Activated CD4-positive, alpha-beta T cell treated with anti-CD3 and anti-CD28 coated beads, Interleukin-2, amount 50 U/mL, for 1 hour (primary cell): ENCODE results near the gene KRTAP10-6.
"Not testable (repeated sequence)": the region's sequence is repeated elsewhere in the genome, so short reads cannot be mapped to it uniquely, and the experiment has no call there.

Experiments
- DNase-seq: peaks from one replicate; pipeline ENCODE4 v3.0.0-alpha.2; 2020

KRTAP10-6 gene

DNA sequence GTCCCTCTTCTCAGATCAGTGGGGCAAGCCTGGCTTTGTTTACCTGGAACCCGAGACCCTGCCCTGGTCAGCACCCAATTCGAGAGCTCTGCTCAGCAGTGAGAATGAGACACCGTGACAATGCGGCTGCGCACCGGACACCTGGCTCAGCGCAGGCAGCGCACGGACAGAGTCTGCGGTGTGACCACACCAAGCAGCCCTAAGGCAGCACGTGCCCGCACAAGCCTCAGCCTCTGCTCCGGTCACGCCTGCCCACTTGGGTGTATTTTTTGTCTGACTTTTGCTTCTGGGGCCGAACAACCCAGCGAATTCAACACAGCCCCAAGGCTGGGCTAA is 24.3 kb upstream of the KRTAP10-6 start:
- no peak for DNase-seq

DNA sequence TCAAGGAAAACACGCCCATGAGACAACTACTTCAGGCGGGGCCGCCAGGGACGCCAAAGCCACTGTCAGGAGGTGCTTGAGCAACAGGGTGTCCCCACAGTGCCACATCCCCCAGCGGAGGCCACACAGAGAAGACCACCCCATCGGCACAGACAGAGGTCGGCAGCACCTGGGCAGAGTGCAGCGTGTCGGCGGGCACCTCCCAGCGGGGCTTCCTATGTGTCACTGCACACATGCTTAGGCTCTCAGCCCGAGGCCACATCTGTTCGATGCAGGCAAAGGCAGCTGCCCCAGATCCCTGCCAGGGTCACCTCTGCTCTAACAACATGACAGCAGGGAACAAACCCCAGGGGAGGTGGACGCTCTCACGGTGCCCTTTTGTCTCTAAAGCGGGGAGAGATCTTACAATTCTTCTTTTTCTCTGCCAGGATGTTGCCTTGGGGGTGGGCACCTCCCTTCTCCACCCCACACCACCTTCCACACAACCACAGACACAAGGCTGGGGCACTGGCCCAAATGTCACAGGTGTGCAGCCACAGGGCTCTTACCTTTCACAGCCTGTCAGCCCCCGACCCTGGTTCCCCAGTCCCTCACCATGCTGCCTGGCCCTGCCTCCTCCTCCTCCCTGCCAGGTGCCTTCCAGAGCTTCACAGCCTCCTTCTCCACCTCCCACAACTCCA is 23.7 kb upstream of the KRTAP10-6 start:
- DNase-seq: no peak

GRCh38 chr21:44615466-44615865 is 23.2 kb upstream of the KRTAP10-6 start:
- no peak for DNase-seq

GRCh38 chr21:44614961-44615391 is 22.7 kb upstream of the KRTAP10-6 start:
- DNase-seq: no peak

DNA sequence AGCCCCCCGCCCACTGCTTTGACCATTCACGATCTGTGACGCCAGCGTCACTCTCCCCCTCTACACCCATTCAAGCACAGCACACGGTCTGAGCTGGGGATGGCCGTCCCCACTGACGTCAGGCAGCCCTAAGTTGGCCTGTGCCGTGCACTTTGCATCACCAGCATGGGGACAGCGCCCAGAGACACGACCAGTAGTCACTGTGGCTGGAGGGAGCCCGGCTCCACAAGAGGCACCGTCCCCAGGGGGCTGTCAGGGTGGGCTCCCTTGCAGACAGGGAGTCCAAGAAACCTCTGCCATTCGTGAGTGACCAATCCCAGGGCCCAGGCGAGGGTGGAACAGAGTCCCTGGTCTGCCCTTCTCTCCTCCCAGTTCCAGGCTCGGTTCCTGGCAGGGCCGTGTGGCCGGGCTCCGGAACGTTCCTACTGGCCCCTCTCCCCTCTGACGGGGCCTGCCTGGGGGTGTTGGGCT is 21.9 kb upstream of the KRTAP10-6 start:
- no peak for DNase-seq

DNA sequence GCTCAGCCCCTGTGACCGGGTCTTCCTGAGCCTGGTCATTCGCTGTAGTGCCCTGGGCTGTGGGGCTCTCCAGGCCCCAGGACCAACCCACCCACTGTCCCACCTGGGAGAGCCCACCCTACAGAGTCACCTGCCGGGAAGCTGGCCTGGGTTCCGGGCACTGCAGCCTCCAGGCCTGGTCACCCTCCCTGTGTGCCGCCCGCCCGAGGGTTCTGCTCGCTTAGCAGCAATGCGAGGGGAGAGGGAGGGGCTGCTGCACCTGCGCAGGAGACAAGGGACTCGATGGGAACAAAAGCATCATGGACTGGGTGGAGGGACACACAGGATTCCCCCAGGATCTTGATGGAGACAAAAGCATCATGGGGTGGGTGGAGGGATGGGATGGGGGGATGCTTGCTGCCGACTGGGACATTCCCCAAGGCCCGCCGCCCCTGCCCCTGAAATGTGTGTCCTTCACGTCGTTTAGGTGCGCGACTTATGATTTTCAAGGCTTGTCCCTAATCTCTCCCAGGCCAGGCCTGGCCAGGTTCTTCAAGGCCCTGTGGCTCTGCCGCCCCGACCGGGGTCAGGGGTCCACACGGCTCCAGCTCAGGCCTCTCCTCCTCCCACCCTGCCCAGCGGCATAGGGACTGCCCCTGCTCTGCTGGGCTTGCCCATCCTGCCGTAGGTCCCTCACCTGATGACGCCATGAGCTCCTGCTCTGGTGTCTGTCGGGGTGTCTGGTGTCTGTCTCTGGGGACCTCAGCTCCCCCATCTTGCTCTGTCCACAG is 21.3 kb upstream of the KRTAP10-6 start:
- DNase-seq: no peak

DNA sequence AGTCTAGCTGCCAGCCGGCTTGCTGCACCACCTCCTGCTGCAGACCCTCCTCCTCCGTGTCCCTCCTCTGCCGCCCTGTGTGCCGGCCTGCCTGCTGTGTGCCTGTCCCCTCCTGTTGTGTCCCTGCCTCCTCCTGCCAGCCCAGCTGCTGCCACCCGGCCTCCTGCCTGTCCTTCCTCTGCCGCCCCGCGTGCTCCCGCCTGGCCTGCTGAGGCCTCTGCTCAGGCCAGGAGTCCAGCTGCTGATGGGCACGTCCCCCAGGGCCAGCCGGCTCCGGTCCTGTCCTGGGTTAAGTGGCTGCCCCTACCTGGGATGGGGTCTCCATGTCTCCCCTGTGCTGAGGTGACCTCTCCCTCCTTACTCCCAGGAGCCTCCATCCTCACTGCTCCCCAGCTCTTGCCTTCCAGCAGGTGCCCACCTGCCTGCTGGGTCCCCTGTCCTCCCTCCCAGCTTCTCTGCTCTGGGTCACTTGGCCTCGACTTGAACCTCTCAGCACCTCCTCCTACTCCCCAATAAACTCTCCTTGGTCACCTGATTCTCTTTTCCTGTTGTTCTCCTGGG is 20.4 kb upstream of the KRTAP10-6 start:
- DNase-seq: no peak

GRCh38 chr21:44612029-44612486 is 19.8 kb upstream of the KRTAP10-6 start, which contains the start of gene KRTAP10-8:
KRTAP10-8 (plus strand) TSS chr21:44612079; CDS start chr21:44612101, 22 bp downstream.
- no peak for DNase-seq

DNA sequence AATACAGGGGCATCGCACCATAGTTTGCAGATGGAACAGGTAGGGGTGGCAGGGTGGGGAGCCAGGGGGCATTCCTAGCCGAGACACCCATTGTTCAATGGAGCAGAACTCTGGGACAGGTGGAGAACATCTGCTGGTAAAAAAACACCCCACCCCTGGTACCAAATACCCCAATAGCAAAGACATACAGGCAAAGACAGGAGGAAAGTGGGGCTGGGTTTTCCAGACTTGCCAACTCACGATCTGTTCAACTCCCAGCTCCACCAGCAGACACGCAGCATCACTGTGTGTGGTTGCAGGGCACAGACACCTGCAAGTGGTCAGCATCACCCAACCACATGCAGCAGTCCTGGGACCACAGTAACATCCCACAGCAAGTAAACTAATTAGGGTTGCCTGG is 19.2 kb upstream of the KRTAP10-6 start:
- DNase-seq: no peak

- not testable (repeated sequence) for DNase-seq
These were observed 18.0 kb upstream of the KRTAP10-6 start for GRCh38 chr21:44610157-44610843.

GRCh38 chr21:44609193-44609592 is 16.9 kb upstream of the KRTAP10-6 start:
- DNase-seq: no peak

GRCh38 chr21:44606495-44606894 is 14.2 kb upstream of the KRTAP10-6 start:
- DNase-seq: no peak

- no peak for DNase-seq
These were observed 11.6 kb upstream of the KRTAP10-6 start for GRCh38 chr21:44603911-44604310.

- DNase-seq: no peak
These were observed 11.0 kb upstream of the KRTAP10-6 start for GRCh38 chr21:44603109-44603875.

- DNase-seq: no peak
These were observed 10.2 kb upstream of the KRTAP10-6 start for GRCh38 chr21:44602463-44602850.

GRCh38 chr21:44601596-44602462 is 9.5 kb upstream of the KRTAP10-6 start:
- no peak for DNase-seq

GRCh38 chr21:44601091-44601490 is 8.8 kb upstream of the KRTAP10-6 start:
- DNase-seq: not testable (repeated sequence)

GRCh38 chr21:44600118-44600978 is 8.0 kb upstream of the KRTAP10-6 start, which contains the start of gene KRTAP10-7:
KRTAP10-7 (plus strand) TSS chr21:44600597; CDS start chr21:44600622, 25 bp downstream.
- not testable (repeated sequence) for DNase-seq

DNA sequence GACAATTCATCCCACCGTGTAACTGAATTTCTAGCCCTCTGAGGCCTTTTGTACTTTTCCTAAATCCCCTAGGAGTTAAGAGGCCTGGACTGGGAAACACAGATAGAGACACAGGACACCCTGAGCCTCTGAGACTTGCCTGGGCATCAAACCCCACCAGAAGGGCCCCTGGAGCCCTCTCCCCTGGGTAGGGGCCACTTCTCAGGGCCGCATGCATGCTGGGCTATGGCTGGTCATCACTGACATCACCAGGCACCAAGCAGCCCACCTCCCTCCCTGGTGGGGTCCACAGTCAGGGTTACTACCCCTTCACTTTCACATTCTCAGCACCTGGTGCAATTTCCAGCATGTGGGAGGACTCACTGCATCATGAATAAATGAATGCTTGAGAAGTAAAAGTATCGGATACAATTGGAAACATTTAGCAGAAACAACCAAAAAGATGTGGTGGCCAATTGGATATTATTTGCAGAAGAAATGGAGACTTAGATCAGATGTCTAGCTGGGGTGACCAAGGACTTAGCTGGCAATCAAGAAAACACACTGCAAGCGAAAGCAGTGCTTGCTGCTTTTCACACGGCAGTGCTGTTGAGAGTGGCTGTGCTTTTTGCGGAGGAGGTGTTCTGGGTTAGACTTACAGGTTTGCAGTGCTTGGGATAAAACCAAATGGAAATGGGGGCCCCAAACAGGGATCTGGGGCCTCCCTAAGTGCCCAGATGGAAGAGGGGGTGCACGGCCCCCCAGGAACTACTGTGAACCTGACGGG is 7.1 kb upstream of the KRTAP10-6 start:
- no peak for DNase-seq
